SU-DHL-6 (cell line): ENCODE data around the gene BBS1.

Source experiments
- EZH2phosphoT487 ChIP-seq: fragments of 200-600 bp; sonication (generic), shearing (Covaris generic); conservative IDR thresholded peaks from 2 replicates; pipeline ENCODE4 v1.6.1; 2018; ENCODE audit warnings: mild to moderate bottlenecking, antibody characterized with exemption, low read length, moderate library complexity, mixed read lengths
- TF ChIP-seq, protein P1 (sequence below): fragments of 200-600 bp; sonication (generic); IDR thresholded peaks from one replicate; pipeline ENCODE4 v1.5.1; 2017; ENCODE audit warnings: antibody characterized with exemption, mild to moderate bottlenecking, low read length, moderate library complexity; ENCODE audit not compliant: insufficient read depth, poor library complexity, severe bottlenecking

DNA sequence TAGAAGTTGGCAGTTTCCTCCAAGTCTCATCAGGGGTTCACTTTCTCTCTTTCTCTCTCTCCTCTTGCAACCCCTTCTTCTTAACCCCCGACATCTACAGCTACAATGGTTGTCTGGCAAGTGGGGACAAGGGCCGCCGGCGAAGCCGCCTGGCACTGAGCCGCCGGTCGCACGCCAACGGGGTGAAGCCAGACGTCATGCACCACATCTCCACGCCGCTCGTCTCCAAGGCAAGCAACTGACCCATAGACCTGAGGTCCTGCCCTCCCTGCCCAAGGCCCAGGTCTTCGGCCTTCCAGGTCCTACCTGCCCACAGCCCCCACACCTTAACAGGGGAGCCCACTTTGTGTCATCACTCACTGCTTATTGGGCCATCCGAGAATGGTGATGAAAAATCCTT lies 39.3 kb upstream of the BBS1 start:
- TF ChIP-seq, protein P1, sequence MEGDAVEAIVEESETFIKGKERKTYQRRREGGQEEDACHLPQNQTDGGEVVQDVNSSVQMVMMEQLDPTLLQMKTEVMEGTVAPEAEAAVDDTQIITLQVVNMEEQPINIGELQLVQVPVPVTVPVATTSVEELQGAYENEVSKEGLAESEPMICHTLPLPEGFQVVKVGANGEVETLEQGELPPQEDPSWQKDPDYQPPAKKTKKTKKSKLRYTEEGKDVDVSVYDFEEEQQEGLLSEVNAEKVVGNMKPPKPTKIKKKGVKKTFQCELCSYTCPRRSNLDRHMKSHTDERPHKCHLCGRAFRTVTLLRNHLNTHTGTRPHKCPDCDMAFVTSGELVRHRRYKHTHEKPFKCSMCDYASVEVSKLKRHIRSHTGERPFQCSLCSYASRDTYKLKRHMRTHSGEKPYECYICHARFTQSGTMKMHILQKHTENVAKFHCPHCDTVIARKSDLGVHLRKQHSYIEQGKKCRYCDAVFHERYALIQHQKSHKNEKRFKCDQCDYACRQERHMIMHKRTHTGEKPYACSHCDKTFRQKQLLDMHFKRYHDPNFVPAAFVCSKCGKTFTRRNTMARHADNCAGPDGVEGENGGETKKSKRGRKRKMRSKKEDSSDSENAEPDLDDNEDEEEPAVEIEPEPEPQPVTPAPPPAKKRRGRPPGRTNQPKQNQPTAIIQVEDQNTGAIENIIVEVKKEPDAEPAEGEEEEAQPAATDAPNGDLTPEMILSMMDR: no peak
- no peak for TF ChIP-seq EZH2phosphoT487
